GM12875 (cell line): Measurements from ENCODE around the gene ARPC4.
"Not testable (repeated sequence)": the region's sequence is repeated elsewhere in the genome, so short reads cannot be mapped to it uniquely, and the experiment has no call there.

Experiments used
- H3K4me3 ChIP-seq: one replicate; pipeline ENCODE4 v1.5.1; 2011; ENCODE audit warnings: low read depth, low read length, control low read depth
- TF ChIP-seq, protein P1 (sequence below): IDR thresholded peaks from 2 replicates; pipeline ENCODE4 v1.5.1; 2011; ENCODE audit warnings: low read depth, mild to moderate bottlenecking, control low read depth, inconsistent platforms, low read length, moderate library complexity, borderline replicate concordance; ENCODE audit not compliant: insufficient read depth

The ARPC4 gene

DNA sequence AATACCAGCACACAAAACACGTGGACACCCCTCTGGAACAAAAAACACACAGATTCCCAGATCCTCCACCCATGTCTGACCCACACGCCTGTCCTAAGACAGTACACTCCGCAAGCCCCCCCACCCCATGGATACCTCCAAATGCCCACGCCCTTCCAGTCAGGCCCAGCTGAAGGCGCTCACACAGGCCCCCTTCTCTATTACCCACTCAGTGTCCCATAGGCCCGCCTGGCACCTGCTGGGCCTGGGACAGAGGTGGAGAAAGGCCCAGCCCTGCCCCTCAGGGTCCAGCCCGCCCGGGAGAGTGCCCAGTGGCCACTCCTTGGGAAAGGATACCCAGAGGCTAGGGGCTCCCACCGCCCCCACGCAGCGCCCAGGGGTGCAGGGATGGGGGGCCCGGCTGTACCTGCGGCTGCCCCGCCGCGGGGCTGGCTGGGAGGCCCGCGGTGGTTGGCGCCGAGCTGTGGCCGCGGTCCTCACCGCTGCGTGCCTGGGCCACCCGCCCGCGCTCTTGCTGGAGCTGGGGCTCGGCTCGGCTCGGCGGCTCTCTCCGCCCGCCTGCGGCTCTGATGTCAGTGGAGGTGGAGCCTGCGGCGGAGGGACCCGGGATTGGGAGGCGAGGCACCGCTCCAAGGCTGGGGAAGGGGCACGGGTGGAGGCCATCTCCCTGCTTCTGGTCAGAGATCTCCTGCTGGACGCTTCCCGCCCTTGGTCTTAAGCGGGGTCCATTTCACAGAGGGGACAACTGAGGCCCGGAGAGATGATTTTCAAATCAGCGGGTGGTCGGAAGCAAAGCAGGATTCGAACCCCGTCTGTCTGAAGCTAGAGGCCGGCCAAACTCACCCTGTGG lies 23.2 kb upstream of the ARPC4 start, which contains the start of gene CAMK1:
TSS of gene CAMK1 (minus strand) at position 522 of the 850 bp plus-strand sequence. CDS start 2,198 bp downstream, outside the sequence.
- TF ChIP-seq, protein P1, sequence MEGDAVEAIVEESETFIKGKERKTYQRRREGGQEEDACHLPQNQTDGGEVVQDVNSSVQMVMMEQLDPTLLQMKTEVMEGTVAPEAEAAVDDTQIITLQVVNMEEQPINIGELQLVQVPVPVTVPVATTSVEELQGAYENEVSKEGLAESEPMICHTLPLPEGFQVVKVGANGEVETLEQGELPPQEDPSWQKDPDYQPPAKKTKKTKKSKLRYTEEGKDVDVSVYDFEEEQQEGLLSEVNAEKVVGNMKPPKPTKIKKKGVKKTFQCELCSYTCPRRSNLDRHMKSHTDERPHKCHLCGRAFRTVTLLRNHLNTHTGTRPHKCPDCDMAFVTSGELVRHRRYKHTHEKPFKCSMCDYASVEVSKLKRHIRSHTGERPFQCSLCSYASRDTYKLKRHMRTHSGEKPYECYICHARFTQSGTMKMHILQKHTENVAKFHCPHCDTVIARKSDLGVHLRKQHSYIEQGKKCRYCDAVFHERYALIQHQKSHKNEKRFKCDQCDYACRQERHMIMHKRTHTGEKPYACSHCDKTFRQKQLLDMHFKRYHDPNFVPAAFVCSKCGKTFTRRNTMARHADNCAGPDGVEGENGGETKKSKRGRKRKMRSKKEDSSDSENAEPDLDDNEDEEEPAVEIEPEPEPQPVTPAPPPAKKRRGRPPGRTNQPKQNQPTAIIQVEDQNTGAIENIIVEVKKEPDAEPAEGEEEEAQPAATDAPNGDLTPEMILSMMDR, result no peak
- H3K4me3 ChIP-seq, result peak within 1 kb of the TSS; percentile 32

DNA sequence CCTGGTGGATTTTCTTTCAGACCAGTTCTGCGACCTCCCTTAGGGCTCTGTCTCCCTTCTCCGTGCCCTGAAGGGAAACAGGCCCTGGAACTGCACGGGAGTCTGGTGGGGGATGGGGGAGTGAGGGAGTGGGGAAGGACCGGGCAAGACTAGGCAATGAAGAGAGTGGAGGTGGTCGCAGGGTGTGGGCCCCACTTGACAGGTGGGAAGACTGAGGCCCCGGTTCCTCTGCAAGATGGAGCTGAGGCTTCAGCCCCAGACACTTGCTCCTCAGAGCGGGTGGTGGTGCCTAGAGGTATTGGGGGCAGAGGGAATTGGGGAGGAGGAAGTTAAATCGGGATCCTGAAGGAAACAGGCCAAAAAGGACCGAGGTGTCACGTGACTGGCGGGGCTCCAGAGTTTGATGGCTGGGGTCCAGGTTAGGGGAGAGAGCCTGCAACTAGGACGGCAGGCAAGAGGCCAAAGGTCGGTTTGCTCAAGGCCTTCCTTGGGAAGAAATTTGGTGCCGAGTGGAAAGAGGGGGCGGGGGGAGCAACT lies 22.5 kb upstream of the ARPC4 start:
- H3K4me3 ChIP-seq, result peak overlapping the region; percentile 32
- TF ChIP-seq, protein P1, result no peak

DNA sequence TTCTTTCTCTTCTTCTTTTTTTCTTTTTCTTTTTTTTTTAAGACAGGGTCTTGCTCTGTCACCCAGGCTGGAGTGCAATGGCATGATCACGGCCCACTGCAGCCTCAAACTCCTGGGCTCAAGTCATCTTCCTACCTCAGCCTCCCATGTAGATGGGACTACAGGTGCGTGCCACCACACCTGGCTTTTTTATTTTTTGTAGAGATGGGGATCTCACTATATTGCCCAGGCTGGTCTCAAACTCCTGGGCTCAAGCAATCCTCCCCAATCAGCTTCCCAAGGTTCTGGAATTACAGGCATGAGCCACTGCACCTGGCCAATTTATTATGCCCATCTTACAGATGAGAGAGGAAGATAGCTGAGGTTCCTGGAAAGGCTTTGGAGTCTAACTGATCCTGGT lies 21.9 kb upstream of the ARPC4 start:
- H3K4me3 ChIP-seq, result not testable (repeated sequence)

DNA sequence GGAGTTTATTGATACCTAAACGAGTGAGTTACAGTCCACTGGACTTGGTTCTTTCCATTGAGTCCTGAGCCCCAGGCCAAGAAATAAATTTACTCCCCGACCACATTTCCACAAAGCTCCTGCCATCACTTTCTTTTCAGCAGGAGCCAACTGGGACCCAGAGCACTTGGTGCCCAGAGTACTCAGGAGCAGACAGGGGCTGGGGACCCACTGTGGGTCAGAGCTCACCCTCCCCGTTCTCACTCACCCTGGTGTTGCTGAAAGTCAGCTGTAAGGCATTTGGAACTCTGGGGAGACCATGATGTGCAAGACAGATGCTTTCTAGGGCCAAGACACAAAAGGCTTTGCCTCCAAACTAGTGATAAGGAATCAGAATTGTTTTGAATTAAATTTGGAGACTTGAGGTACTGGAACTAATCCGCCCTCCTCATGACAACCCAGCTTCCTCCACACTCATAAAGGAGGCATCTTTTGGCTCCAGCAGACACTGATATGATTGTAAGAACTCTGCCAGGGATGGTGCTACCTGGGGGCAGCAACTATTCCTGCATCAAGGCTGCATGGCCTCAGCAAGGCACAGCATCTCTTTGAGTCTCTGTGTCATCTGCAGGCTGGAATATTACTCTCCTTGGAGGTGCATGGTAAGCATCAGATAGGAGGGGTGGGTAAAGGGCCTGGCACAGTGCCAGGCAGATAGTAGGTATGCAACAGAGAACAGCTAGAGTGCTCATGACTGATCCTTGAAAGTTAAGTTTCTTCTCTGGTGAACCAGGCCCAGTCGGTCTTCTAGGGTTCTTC lies 15.8 kb upstream of the ARPC4 start:
- TF ChIP-seq, protein P1, result no peak

DNA sequence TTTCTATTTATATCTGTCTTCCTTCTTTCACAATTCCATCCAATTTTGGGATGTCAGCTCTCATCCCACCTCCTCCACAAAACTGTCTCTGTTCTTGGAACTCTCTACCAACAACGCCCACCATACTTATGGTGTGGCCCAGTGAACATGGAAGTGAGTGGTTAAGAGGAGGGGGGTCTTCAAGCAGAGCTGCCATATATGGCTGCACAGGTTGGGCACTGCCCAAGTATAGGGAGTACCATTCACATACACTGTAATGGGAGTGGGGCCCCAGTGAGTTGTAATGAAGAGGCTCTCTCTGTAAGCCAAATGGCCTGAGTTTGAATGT lies 15.2 kb upstream of the ARPC4 start:
- H3K4me3 ChIP-seq, result no peak overlapping the region
- TF ChIP-seq, protein P1, result no peak

More for the DNA sequence above, 15.8 kb upstream of the ARPC4 start:
- H3K4me3 ChIP-seq, result no peak overlapping the region

DNA sequence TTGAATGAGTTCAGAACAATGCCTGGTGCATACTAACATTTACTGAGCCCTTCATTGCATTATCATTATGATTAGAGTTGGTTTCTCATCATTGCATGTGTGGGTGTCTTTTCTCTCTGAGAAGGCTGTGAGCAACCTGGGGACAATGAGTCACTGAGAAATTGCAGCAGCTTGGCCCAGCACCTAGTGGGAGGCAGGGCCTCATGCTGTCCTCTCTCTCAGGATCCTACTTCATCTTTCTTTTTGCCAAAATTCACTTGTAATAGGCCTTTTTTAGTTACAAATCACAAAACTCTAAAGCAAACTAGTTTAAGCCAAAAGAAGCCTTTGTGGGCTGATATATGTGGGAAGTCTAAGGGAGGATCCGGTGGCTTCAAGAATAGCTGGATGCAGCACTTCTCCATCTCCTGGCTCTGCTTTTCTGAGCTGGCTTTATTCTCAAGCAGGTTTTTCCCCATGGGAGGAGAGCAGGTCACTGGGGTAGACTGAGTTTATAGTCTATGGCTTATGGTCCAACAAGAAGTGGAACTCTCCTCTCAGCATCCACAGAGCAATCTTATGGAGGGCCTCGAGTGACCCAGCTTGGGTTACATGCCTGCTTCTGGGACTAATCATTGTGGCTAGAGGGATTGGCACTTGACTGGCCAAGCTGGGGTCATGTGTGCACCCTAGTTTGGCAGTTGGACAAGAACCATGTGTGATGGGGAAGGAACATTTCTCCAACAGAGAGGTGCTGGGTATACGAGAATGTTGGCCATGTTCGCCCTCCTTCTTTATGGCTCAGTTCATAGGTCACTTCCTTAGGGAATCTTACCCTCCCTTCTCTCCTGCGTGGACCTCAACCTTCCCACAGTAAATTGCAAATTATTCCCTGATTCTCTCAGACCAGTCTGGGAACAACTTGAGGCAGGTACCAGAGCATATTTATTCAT lies 14.5 kb upstream of the ARPC4 start:
- no peak overlapping the region for H3K4me3 ChIP-seq
- TF ChIP-seq, protein P1, result no peak
